Neuron (in vitro differentiated cells): ENCODE results near the gene MED15.

Experiments used
- H2AFZ ChIP-seq: one replicate; pipeline ENCODE4 v1.6.1; 2013; ENCODE audit warnings: low read depth, mild to moderate bottlenecking, inconsistent platforms, low read length, moderate library complexity
- H3K27me3 ChIP-seq: one replicate; pipeline ENCODE4 v1.6.1; 2013; ENCODE audit warnings: low read length; ENCODE audit not compliant: insufficient read depth
- H3K36me3 ChIP-seq: one replicate; pipeline ENCODE4 v1.6.1; 2013; ENCODE audit warnings: low read length; ENCODE audit not compliant: insufficient read depth
- H3K4me1 ChIP-seq: one replicate; pipeline ENCODE4 v1.6.1; 2013; ENCODE audit warnings: low read length; ENCODE audit not compliant: insufficient read depth
- H3K4me3 ChIP-seq: 2 replicates; pipeline ENCODE4 v1.5.1; 2013; ENCODE audit warnings: mild to moderate bottlenecking, low read length, moderate library complexity
- H3K9me3 ChIP-seq: one replicate; pipeline ENCODE4 v1.6.1; 2013; ENCODE audit warnings: low read length

Gene MED15

DNA sequence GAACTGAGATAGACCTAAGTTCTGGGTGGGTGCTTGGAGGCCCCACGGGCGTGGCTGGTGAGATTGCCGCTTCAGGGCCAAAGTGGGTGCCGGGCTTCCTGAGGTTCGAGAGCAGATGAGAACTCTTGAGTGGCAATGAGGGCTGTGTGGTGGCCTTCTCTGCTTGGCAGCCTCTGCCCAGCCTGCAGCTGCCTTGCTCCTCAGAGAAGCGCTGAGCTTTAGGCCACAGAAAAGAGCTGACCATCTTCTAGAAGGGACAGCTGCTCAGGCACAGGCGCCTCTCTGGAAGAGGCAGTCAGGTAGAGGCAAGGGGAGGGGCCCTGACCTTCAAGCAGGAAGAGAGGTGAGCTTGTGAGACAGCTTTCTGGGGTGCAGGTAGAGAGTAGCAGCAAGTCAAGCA lies 72.8 kb downstream of the MED15 start:
- Histone ChIP-seq H3K27me3 (no peaks in the 10 kb centered on the region), H3K4me1 (no peaks in the 10 kb centered on the region), H3K36me3 (peaks cover 69% of the 10 kb centered on the region), H3K4me3 (no peak overlapping the region), H3K9me3 (no peaks in the 10 kb centered on the region), H2AFZ (no peak overlapping the region)

DNA sequence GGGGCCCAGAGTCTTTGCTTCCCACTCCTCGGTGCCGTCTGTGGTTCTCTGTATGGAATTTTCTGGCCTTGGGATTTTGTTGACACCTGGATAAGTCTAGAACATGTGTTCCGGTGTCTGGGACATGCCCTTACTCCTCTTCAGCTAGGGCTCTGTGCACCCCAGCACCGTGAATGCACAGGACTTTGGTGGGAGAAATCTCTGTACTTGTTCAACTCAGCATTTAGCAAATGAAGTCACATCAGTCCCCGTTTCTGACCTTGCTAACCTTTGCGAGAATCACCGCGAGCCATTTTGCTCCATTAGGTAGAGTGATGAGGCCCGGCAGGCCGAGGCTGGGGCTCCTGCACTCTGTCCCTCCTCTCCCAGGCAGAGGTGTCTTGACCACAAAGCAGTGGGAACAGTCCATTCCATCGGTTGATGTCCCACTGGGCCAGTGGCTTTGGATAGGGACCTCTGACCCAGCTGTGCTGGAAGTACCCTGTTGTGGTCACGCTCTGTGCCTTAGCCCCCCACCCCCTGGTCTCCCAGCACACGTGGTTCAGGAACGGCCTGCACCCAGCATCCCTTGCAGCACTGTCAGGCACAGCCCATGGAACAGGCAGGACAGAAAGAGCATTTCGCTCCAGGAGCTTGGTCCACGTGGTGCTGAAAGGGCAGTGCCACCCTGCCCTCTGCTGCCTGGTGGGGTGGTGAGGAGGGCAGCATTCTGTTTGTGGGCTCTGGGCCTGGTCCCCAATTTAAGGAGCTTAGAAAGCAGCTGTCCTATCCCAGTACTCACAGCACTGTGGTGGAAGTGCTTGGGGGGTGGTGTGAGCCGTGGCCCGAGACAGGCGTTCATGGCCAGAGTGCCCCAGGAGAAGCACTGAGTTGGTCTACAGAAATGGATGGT lies 73.4 kb downstream of the MED15 start:
- Histone ChIP-seq H2AFZ (no peak overlapping the region), H3K4me1 (no peaks in the 10 kb centered on the region), H3K4me3 (no peak overlapping the region), H3K36me3 (peaks cover 70% of the 10 kb centered on the region), H3K9me3 (no peaks in the 10 kb centered on the region), H3K27me3 (no peaks in the 10 kb centered on the region)

DNA sequence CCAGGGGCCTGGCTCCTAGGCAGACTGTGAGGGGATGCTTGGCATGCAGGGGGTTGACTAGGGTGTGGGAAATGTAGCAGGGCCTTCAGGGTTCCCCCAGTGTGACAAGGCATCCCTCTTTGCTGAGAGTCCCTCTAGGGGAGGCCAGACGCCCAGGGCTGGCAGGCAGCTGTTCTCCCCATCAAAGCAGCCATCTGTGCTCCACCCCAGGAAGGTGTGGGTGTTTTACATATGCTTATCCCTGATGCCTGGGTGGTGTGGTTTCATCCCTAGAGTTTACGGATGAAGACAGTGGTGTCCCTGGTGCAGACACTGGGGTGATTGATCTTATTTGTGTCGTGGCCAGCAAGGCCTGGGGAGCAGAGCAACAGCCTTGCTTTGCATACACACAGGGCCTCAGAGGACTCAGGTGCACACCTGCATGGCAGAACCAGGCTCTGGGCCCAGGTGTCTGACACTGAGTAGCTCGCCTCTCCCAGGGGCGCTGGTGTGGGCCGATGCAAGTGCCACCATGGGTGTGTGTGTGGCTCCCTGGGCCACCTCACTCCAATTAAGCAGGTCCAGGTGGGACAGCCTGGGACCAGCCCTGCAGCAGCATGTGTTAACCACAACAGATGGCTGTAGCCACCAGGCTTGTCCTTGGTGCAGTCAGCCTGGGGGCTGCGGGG lies 74.2 kb downstream of the MED15 start:
- Histone ChIP-seq H3K36me3 (peaks cover 70% of the 10 kb centered on the region), H3K4me1 (no peaks in the 10 kb centered on the region), H3K27me3 (no peaks in the 10 kb centered on the region), H3K9me3 (no peaks in the 10 kb centered on the region), H3K4me3 (no peak overlapping the region), H2AFZ (no peak overlapping the region)

GRCh38 chr22:20582171-20582511 lies 74.7 kb downstream of the MED15 start:
- H3K9me3 ChIP-seq, result no peaks in the 10 kb centered on the region
- no peak overlapping the region for H2AFZ ChIP-seq
- no peaks in the 10 kb centered on the region for H3K27me3 ChIP-seq
- H3K4me3 ChIP-seq, result no peak overlapping the region
- H3K4me1 ChIP-seq, result no peaks in the 10 kb centered on the region
- H3K36me3 ChIP-seq, result peaks cover 70% of the 10 kb centered on the region

- Histone ChIP-seq H3K27me3 (no peaks in the 10 kb centered on the region), H2AFZ (no peak overlapping the region), H3K4me1 (no peaks in the 10 kb centered on the region), H3K4me3 (no peak overlapping the region), H3K9me3 (no peaks in the 10 kb centered on the region), H3K36me3 (peaks cover 71% of the 10 kb centered on the region)
Observed at GRCh38 chr22:20582520-20583361, 75.3 kb downstream of the MED15 start.

GRCh38 chr22:20583471-20583922 lies 76.1 kb downstream of the MED15 start:
- Histone ChIP-seq H2AFZ (no peak overlapping the region), H3K4me3 (no peak overlapping the region), H3K27me3 (no peaks in the 10 kb centered on the region), H3K36me3 (peaks cover 68% of the 10 kb centered on the region), H3K4me1 (no peaks in the 10 kb centered on the region), H3K9me3 (no peaks in the 10 kb centered on the region)

DNA sequence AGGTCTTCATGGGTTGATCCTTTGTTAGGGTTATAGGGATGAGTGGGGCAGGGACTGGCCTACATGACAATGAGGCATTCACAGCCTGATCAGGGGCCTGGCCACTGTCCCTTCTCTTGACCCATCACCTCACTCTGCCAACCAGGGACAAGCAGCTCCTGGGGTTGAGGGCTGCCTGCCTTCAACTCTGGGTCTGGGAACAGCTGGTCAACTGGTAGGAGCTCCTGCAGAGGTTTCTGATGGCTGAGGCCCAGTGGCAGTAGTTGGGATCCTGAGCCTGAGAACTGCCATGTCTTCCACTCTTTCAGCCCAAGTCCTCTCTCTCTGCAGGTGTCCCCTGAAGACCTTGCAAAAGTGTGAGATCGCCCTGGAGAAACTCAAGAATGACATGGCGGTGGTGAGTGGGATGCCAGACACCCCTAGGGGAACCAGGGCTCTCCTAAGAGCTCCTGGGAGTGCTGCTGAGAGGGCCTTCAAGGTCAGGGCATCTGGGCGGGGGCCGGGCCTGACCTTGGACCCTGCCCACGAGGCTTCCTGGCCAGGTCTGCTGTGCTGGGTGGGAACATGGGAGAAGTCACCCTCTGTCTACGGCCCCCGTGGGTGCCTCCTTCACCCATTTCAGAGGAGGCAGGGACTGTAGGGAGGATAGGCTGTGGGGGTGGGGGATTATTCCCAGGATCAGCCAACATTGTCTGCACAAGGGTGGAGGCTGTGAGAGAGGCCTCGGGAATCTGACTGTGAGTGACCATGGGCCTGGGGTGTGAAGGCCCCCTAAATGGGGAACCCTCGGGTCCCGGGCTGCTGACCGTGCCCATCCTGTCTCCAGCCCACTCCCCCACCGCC lies 76.8 kb downstream of the MED15 start:
- no peak overlapping the region for H2AFZ ChIP-seq
- no peaks in the 10 kb centered on the region for H3K27me3 ChIP-seq
- H3K4me3 ChIP-seq, result no peak overlapping the region
- no peaks in the 10 kb centered on the region for H3K9me3 ChIP-seq
- peaks cover 60% of the 10 kb centered on the region for H3K36me3 ChIP-seq
- no peaks in the 10 kb centered on the region for H3K4me1 ChIP-seq

GRCh38 chr22:20584872-20585638 lies 77.6 kb downstream of the MED15 start:
- Histone ChIP-seq H2AFZ (no peak overlapping the region), H3K4me3 (no peak overlapping the region), H3K9me3 (no peaks in the 10 kb centered on the region), H3K4me1 (no peaks in the 10 kb centered on the region), H3K36me3 (peaks cover 52% of the 10 kb centered on the region), H3K27me3 (no peaks in the 10 kb centered on the region)

GRCh38 chr22:20585639-20586402 lies 78.4 kb downstream of the MED15 start:
- Histone ChIP-seq H3K36me3 (peaks cover 49% of the 10 kb centered on the region), H2AFZ (no peak overlapping the region), H3K4me3 (no peak overlapping the region), H3K4me1 (no peaks in the 10 kb centered on the region), H3K27me3 (no peaks in the 10 kb centered on the region), H3K9me3 (no peaks in the 10 kb centered on the region)

DNA sequence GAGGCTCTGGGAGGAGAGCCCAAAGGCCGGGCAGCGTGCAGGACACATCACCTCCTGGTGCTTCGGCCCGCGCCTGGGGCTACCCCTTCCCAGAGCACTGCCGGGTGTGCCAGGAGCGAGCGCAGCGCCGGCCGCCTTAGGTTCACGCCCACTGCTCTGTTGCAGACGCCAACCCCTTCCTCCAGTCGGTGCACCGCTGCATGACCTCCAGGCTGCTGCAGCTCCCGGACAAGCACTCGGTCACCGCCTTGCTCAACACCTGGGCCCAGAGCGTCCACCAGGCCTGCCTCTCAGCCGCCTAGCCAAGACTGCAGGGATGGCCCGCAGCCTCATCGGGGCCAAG lies 79.0 kb downstream of the MED15 start:
- Histone ChIP-seq H3K4me3 (no peak overlapping the region), H3K4me1 (no peaks in the 10 kb centered on the region), H3K9me3 (no peaks in the 10 kb centered on the region), H2AFZ (no peak overlapping the region), H3K36me3 (peaks cover 49% of the 10 kb centered on the region), H3K27me3 (no peaks in the 10 kb centered on the region)

GRCh38 chr22:20587206-20587958 lies 80.0 kb downstream of the MED15 start:
- Histone ChIP-seq H3K36me3 (peaks cover 44% of the 10 kb centered on the region), H3K4me1 (no peaks in the 10 kb centered on the region), H3K9me3 (no peaks in the 10 kb centered on the region), H2AFZ (no peak overlapping the region), H3K27me3 (no peaks in the 10 kb centered on the region), H3K4me3 (no peak overlapping the region)
